HG02884 (cell line): Measurements from ENCODE around the gene CAMKMT.

ENCODE experiments used
- ATAC-seq: cut with Tn5 transposase; IDR thresholded peaks from one replicate; pipeline ENCODE4 v1.9.1; 2021; ENCODE audit warnings: mild to moderate bottlenecking, moderate library complexity; ENCODE audit not compliant: unreplicated experiment

The CAMKMT gene

GRCh38 chr2:44443517-44443916 lies 81.8 kb downstream of the CAMKMT start:
- no peak for ATAC-seq

GRCh38 chr2:44444881-44445280 lies 83.1 kb downstream of the CAMKMT start:
- no peak for ATAC-seq

- no peak for ATAC-seq
Measured at GRCh38 chr2:44448860-44449527, 87.2 kb downstream of the CAMKMT start.

DNA sequence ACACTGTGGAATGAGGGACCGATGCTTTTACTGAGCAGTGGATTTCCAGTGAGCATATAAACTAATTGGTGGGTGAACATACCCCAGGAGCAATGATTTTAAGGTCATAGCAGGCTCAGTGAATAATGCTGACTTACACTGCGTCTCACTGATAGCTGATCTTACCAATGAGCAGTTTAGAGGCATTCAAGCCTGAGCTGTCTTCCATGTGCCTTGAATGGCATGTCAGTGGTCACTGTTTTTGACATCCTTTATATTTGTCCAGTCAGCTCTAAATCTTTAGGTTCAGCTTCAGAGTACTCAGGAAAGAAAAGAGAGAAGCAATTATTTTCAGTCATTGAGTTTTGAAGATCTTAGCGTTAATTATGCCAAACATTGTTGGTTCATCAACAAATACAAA lies 88.3 kb downstream of the CAMKMT start:
- no peak for ATAC-seq

DNA sequence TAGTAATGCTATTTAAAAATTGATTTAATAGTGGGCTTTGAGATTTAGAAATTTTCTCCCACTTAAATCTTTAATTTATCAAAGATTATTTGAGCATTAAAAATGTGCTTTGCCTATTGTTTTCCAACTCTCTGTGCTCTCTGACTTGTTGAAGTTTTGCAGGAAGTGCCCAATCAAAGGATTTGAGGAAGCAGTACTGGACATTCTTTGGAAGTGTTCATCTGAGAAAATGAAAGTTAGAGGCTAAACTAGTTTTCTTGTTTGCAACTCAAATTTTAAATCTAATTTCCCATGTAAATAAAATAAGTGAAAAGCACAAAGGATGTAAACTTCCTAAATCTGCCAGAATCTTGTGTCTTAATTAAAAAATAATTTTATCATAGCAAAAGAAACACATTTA lies 89.1 kb downstream of the CAMKMT start:
- ATAC-seq = no peak

- ATAC-seq = no peak
Measured at GRCh38 chr2:44452069-44452583, 90.4 kb downstream of the CAMKMT start.

- ATAC-seq = no peak
Measured at GRCh38 chr2:44453259-44453658, 91.5 kb downstream of the CAMKMT start.

- ATAC-seq = no peak
Measured at GRCh38 chr2:44455877-44456276, 94.1 kb downstream of the CAMKMT start.

DNA sequence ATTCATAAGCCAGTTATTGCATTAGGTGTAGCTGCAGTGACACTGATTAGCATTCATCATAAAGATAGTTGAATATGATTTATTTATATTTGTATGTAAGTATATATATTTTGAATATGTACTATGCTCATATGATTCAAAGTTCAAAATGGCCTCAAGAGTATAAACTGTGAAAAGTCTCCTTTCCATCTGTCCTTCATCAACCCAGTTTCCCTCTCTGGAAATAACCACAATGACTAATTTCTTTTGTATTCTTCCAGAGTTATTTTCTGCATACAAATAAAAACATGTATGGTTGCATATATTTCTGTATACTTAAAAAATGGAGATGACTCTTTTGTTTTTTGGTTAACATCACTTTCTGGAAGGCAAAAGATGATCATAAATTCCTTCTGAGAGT lies 95.2 kb downstream of the CAMKMT start:
- ATAC-seq = no peak

GRCh38 chr2:44459739-44460138 lies 98.0 kb downstream of the CAMKMT start:
- ATAC-seq = no peak

DNA sequence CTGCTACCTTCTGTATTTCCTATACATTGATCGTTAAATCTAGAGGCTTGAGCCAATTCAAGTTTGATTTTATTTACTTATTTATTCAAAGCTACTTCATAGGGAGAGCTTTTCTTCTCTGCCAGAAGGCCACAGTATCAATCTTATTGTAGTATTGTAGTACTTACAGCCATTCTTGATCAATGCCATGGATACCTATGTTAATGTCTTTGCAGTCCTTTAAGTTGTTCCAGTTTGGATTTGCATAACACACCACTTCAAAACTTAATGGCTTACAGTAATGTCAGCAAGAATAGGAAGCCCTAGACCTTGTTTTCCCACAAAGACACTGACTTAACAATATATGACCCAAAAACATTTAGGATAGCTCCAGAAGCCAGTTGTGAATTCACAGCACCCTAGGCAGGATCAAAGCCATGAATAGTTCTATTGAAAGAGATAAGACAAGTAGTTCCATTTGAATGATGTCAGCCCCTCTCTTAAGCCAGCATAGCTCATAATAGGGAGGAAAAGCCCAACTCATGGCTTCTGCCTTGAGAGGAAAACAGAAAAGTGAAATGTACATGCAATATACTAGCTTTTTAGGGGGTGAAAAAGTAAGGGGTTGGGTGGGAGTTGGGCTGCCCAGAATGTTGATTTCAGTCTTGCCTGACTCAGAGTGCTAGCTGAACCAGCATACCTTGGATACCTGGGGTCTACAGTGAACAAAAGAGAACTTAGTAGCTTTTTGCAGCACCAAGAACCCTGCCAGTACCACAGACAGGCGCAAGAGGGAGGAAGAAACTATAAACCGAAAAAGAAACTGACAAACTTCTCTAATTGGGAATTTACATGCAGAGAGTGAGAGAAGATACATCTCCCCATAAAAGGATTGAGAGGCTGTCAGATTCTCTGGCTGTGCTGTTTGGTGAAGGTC lies 101.4 kb downstream of the CAMKMT start:
- no peak for ATAC-seq

- no peak for ATAC-seq
Measured at GRCh38 chr2:44464437-44464836, 102.7 kb downstream of the CAMKMT start.

GRCh38 chr2:44470151-44470550 lies 108.4 kb downstream of the CAMKMT start:
- no peak for ATAC-seq

DNA sequence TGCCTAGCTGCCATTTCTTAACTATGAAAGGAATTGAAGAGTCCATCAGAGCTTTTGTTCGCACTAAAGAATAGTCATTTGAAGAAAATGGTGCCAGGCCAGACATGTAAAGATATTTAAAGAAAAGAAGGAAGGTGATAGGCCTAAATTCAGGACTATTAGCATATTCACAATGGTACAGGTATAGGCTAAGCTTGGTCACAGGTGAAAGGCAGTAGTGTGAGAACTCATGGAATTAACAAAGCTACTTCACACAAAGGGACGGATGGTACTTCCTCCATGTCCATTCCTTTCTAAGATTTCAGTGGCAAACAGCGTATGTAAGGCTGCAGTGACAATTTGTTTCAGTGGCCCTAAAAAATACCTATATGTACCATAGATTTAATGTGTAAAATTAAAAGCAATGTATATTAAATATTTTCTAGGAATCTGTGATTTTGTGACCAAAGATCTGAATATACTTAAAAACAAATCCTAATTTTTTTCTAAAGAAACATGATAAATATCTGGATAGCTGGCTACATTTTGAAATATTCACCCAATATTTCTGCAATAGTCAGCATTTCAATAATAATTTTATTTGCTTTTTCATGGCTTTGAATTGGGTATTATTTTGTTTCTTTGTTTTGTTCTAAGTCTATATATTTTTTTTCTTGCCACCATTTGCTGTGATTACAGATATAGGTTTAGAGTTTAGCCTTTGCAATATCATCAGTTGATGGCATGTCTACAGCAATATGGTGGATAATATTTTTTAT lies 116.1 kb downstream of the CAMKMT start:
- no peak for ATAC-seq

- ATAC-seq = peak; percentile 82
Measured at GRCh38 chr2:44479127-44479887, 117.6 kb downstream of the CAMKMT start.

- ATAC-seq = no peak
Measured at GRCh38 chr2:44480068-44480467, 118.3 kb downstream of the CAMKMT start.

DNA sequence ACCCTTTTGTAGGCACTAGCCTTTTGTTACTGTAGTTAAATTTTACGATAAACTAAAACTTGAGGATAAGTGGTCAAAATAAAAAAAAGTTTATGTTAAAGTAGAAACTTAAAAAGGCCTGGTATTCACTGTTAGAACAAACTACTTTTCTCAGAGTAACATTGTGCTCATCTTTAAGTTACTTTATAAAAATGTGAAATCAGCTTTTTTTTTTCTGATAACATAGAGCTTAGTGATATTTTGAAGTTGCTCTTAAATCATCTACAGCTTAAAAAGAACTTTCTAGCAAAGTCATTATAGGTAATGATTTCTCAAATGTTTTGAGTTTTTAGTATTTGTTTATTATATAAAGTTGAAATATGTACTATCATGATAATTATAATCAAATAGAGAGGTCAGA lies 125.3 kb downstream of the CAMKMT start:
- no peak for ATAC-seq

GRCh38 chr2:44490726-44491125 lies 129.0 kb downstream of the CAMKMT start:
- no peak for ATAC-seq

- no peak for ATAC-seq
Measured at GRCh38 chr2:44494006-44494405, 132.3 kb downstream of the CAMKMT start.

DNA sequence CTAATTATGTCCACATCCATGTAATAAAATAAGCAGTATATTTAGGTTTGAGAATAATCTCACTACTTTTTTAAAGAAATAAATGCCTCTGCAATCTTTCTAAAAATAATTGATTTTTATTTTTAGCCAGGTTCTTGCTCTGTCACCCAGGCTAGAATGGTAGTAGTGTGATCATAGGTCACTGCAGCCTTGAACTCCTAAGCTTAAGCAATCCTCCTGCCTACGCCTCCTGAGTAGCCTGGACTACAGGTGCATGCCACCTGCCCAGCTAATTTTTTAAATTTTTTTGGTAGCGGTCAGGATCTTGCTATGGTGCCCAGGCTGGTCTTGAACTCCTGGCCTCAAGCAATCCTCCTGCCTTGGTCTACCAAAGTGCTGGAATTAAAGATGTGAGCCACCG lies 133.3 kb downstream of the CAMKMT start:
- no peak for ATAC-seq

GRCh38 chr2:44495544-44495943 lies 133.8 kb downstream of the CAMKMT start:
- ATAC-seq = no peak
